ENCODE data around the gene FAM174C. TPM values are rescaled to one million over a fixed set of nuclear protein-coding genes. Genes with fewer than 3 reads are reported as not detected.
"Not testable (repeated sequence)": the region's sequence is repeated elsewhere in the genome, so short reads cannot be mapped to it uniquely, and the experiment has no call there.

Gene FAM174C
- total RNA-seq, 1 donor from 2014 or later = 47.5 TPM

- no peak for DNase-seq (ENCODE audit: low spot score)
Measured at GRCh38 chr19:1318678-1319471, 43.5 kb downstream of the FAM174C start.

GRCh38 chr19:1320282-1320650 lies 44.9 kb downstream of the FAM174C start:
- not testable (repeated sequence) for DNase-seq (ENCODE audit: low spot score)

DNA sequence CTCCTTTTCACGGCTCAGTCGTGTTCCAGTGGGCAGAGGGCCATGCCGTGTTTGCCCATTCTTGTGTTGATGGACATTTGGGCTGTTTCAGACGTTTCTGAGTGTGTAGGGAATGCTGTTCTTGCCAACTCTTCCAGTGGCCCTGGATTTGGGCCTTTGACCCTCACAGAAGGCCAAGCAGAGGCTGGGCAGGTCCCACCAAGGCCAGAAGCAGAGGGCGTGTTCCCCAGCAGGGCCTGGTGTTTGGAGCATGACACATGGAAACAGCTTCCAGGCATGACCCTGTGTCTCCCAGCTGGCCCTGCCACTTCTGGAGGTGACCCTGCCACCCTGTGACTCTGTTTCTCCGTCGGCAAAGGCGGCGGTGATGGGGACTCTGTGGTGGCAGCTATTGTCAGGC lies 46.2 kb downstream of the FAM174C start:
- DNase-seq (ENCODE audit: low spot score) = no peak

GRCh38 chr19:1322198-1322981 lies 47.1 kb downstream of the FAM174C start:
- DNase-seq (ENCODE audit: low spot score) = no peak

DNA sequence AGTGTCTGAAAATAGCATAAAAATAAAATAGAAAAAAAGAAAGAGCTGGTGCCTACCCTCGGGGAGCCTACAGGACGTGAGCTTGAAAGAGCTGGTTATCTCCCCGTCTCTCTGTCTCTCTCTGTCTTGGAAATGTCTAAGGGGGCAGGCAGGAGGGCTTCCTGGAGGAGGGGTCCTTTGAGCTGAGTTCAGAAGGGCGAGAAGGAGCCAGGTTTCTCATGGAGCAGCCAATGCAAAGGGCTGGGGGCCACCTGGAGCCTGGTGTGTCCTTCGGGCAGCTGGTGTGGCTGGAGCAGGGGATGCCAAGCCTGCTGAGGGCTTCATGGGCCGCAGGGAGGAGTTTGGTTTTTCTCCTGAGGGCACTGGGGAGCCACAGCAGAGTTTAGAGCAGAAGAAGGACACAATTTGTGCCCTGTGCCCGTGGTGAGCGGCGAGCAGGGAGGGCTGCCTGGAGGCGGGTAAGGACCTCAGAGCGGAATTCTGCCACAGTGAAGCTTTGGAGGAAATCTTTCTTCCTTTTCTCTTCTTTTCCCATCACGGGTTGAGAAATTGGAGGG lies 49.0 kb downstream of the FAM174C start:
- no peak for DNase-seq (ENCODE audit: low spot score)

DNA sequence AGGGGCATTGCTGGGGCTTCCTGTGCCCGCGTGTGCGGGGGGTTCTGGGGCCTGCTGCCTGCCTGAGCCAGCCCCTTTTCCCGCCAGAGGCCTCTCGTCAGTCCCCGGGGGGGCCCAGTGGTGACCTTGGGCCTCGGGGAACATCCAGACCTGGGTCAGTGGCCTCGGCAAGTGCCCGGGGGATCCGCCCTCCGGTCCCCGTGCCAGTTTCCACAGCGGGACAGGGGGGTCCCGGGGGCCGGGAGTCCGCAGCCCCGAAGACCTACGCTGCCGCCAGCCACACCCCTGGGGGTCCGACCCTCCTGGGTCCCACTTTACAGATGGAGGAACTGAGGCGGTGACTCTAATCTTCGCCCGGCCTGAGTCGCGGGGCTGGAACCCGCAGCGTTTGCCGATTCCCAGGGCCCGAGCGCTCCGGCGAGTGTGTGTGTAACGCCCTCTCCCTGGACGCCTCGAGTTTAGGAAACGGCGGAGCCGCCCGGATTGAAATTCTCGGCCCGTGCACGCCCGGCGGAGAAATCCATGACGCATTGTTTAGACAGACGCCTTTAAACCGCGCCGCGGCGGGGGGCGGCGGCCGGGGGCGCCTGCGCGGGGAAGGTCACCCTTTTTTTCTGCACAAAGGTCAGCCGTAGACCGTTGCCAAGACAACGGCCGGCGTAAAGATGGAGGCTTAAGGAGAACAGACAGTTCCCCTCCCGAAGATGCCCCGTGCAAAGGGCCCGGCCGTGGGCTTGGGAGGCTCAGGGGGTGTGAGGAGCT lies 49.7 kb downstream of the FAM174C start:
- DNase-seq (ENCODE audit: low spot score) = peak; percentile 81

DNA sequence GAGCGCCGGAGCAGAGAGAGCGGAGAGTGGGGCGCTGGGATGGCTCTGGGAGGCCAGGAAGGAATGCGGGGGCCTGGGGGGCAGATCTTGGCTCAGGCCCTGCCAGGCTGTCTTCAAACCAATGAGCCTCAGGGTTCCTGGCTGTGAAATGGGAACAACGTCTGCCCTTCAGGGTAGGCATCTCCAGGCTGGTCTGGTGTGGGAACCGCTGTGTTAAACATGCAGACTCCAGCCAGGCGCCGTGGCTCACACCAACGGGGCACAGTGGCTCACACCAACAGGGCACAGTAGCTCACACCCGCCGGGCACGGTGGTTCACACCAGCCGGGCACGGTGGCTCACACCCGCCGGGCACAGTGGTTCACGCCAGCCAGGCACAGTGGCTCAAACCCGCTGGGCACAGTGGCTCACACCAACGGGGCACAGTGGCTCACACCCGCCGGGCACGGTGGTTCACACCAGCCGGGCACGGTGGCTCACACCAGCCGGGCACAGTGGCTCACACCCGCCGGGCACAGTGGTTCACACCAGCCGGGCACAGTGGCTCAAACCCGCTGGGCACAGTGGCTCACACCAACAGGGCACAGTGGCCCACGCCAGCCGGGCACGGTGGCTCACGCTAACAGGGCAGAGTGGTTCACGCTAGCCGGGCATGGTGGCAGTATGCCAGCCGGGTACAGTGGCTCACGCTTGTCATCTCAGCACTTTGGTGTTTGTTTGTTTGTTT lies 50.4 kb downstream of the FAM174C start:
- DNase-seq (ENCODE audit: low spot score) = no peak

GRCh38 chr19:1327125-1327524 lies 51.8 kb downstream of the FAM174C start:
- no peak for DNase-seq (ENCODE audit: low spot score)

Other genes starting within 250 kb of the FAM174C start
- 223 TPM for gene CNN2, start 248.9 kb upstream of the FAM174C start, total RNA-seq
- gene ABCA7, start 235.4 kb upstream of the FAM174C start, total RNA-seq = 21.4 TPM
- 20.7 TPM for gene ARHGAP45, start 208.4 kb upstream of the FAM174C start, total RNA-seq
- 138 TPM for gene POLR2E, start 180.2 kb upstream of the FAM174C start, total RNA-seq
- gene GPX4, start 171.5 kb upstream of the FAM174C start, total RNA-seq = 213 TPM
- 122 TPM for gene SBNO2, start 101.3 kb upstream of the FAM174C start, total RNA-seq
- gene STK11, start 69.8 kb upstream of the FAM174C start, total RNA-seq = 51.2 TPM
- 0.73 TPM for gene CBARP, start 37.5 kb upstream of the FAM174C start, total RNA-seq
- gene ATP5F1D, start 33.8 kb upstream of the FAM174C start, total RNA-seq = 144 TPM
- gene MIDN, start 26.9 kb upstream of the FAM174C start, total RNA-seq = 121 TPM
- gene CIRBP, start 6.2 kb upstream of the FAM174C start, total RNA-seq = 524 TPM
- gene EFNA2, start 10.3 kb downstream of the FAM174C start, total RNA-seq = 0.70 TPM
- 93.5 TPM for gene NDUFS7, start 108.4 kb downstream of the FAM174C start, total RNA-seq
- gene GAMT, start 126.0 kb downstream of the FAM174C start, total RNA-seq = 9.3 TPM
- gene DAZAP1, start 132.1 kb downstream of the FAM174C start, total RNA-seq = 137 TPM
- 1,085 TPM for gene RPS15, start 162.9 kb downstream of the FAM174C start, total RNA-seq
- 0.26 TPM for gene APC2, start 174.6 kb downstream of the FAM174C start, total RNA-seq
- gene C19orf25, start 203.7 kb downstream of the FAM174C start, total RNA-seq = 23.9 TPM
- gene PCSK4, start 214.8 kb downstream of the FAM174C start, total RNA-seq = 4.5 TPM
- gene REEP6, start 215.7 kb downstream of the FAM174C start, total RNA-seq = 50.0 TPM
- gene ADAMTSL5, start 237.5 kb downstream of the FAM174C start, total RNA-seq = 12.5 TPM
- not detected for gene PLK5, start 248.5 kb downstream of the FAM174C start, total RNA-seq

Measured in ureter (tissue), 1 donor.